CD4-positive, CD25-positive, alpha-beta regulatory T cell (primary cell): ENCODE data around the gene CCN6. TPM values are rescaled to one million over a fixed set of nuclear protein-coding genes. Genes with fewer than 3 reads are reported as not detected.

Source experiments
- ATAC-seq, 2 donors: fragments of 150-1000 bp; cut with Tn5 transposase; one replicate each; pipeline ENCODE4 v1.10.0; 2021; ENCODE audit warnings: low read depth in 2 of 2, moderate number of reproducible peaks in 2 of 2, moderate library complexity in 1 of 2
- DNase-seq, 3 donors: peaks; one replicate each; pipeline versions ENCODE4 v3.0.0 to v3.0.0-alpha.2; 2012 to 2022; ENCODE audit warnings: mixed read lengths in 1 of 3
- H3K27ac ChIP-seq: one replicate; pipeline ENCODE4 v1.7.0; 2013; ENCODE audit warnings: mild to moderate bottlenecking, low read length; ENCODE audit not compliant: insufficient read depth, poor library complexity, severe bottlenecking
- H3K27me3 ChIP-seq: one replicate; pipeline ENCODE4 v1.7.0; 2013; ENCODE audit warnings: low read length; ENCODE audit not compliant: control insufficient read depth, insufficient read depth
- H3K36me3 ChIP-seq: one replicate; pipeline ENCODE4 v1.7.0; 2013; ENCODE audit warnings: mild to moderate bottlenecking, low read length, moderate library complexity; ENCODE audit not compliant: control insufficient read depth, insufficient read depth
- H3K4me1 ChIP-seq: 2 replicates; pipeline ENCODE4 v1.7.0; 2013; ENCODE audit warnings: mild to moderate bottlenecking, low read length; ENCODE audit not compliant: insufficient read depth, control insufficient read depth, poor library complexity, severe bottlenecking
- H3K4me3 ChIP-seq: one replicate; pipeline ENCODE4 v1.7.0; 2013; ENCODE audit warnings: low read depth, mild to moderate bottlenecking, low read length, moderate library complexity
- H3K9me3 ChIP-seq, 2 experiments: 1 replicate in 1 of 2; 2 replicates in 1 of 2; pipeline ENCODE4 v1.7.0; 2013; ENCODE audit warnings: low read length in 2 of 2, mild to moderate bottlenecking in 1 of 2, moderate library complexity in 1 of 2; ENCODE audit not compliant: control insufficient read depth in 2 of 2
- H3K27ac Mint-ChIP-seq, 3 donors: one replicate each; pipeline ENCODE4 v1.8.0; 2020 to 2022; ENCODE audit warnings: mild to moderate bottlenecking in 3 of 3, mixed read lengths in 3 of 3, moderate library complexity in 2 of 3
- H3K27me3 Mint-ChIP-seq: one replicate; pipeline ENCODE4 v1.8.0; 2022; ENCODE audit warnings: mild to moderate bottlenecking, mixed read lengths
- H3K36me3 Mint-ChIP-seq: one replicate; pipeline ENCODE4 v1.8.0; 2020; ENCODE audit warnings: mixed read lengths
- H3K4me1 Mint-ChIP-seq, 4 donors: one replicate each; pipeline ENCODE4 v1.8.0; 2020 to 2022; ENCODE audit warnings: mixed read lengths in 4 of 4, mild to moderate bottlenecking in 1 of 4
- H3K4me3 Mint-ChIP-seq, 4 donors: one replicate each; pipeline ENCODE4 v1.8.0; 2020 to 2022; ENCODE audit warnings: mild to moderate bottlenecking in 4 of 4, mixed read lengths in 4 of 4, moderate library complexity in 3 of 4
- H3K9me3 Mint-ChIP-seq, 7 donors: one replicate each; pipeline ENCODE4 v1.8.0; 2020 to 2022; ENCODE audit warnings: mixed read lengths in 7 of 7, mild to moderate bottlenecking in 3 of 7, moderate library complexity in 2 of 7
- polyA plus RNA-seq, 4 donors: library from polyadenylated mRNA; unstranded; fragments of 300-500 nt; fragmentation: Illumina TruSeq; gene quantifications; one replicate each; pipeline ENCODE4 v1.2.3, GENCODE V29; 2021
- total RNA-seq: library from RNA; stranded (reverse); gene quantifications from one replicate; pipeline ENCODE4 v1.2.3, GENCODE V29; 2022

Gene CCN6
- total and polyA plus RNA-seq, 5 donors from 2014 or later, result 0.06 to 0.39 (median 0.11) TPM; not detected in 2

GRCh38 chr6:112030961-112031660 lies 22.8 kb upstream of the CCN6 start:
- Histone ChIP-seq H3K27me3 (no peaks in the 10 kb centered on the region), H3K4me3 (no peak overlapping the region), H3K4me1 (peaks cover 62% of the 10 kb centered on the region), H3K9me3 (no peaks in the 10 kb centered on the region), H3K27ac (no peak overlapping the region), H3K36me3 (no peaks in the 10 kb centered on the region)
- Mint-ChIP-seq H3K27me3 (no peaks in the 10 kb centered on the region), H3K27ac (peak overlapping the region; percentile 74 to 95 (median 93)), H3K9me3 (peaks cover 0 to 3% (median 0%) of the 10 kb centered on the region in 7 donors), H3K36me3 (no peaks in the 10 kb centered on the region), H3K4me1 (peaks cover 33 to 84% (median 74%) of the 10 kb centered on the region in 4 donors), H3K4me3 (peak overlapping the region in 2 of 4 donors; percentile 6 to 16)
- ATAC-seq (no peak), DNase-seq (no peak)

GRCh38 chr6:112031960-112032359 lies 21.9 kb upstream of the CCN6 start:
- H3K27ac Mint-ChIP-seq, result peak overlapping the region in 2 of 3 donors; percentile 74 to 93
- peaks cover 41 to 83% (median 70%) of the 10 kb centered on the region in 4 donors for H3K4me1 Mint-ChIP-seq
- H3K4me3 ChIP-seq, result no peak overlapping the region
- ATAC-seq (no peak), DNase-seq (no peak)
- H3K9me3 ChIP-seq, result no peaks in the 10 kb centered on the region
- H3K36me3 Mint-ChIP-seq, result no peaks in the 10 kb centered on the region
- no peak overlapping the region for H3K4me3 Mint-ChIP-seq
- no peaks in the 10 kb centered on the region for H3K27me3 Mint-ChIP-seq
- H3K9me3 Mint-ChIP-seq, result peaks cover 0 to 3% (median 0%) of the 10 kb centered on the region in 7 donors
- no peaks in the 10 kb centered on the region for H3K36me3 ChIP-seq
- H3K4me1 ChIP-seq, result peaks cover 57% of the 10 kb centered on the region
- no peak overlapping the region for H3K27ac ChIP-seq
- H3K27me3 ChIP-seq, result no peaks in the 10 kb centered on the region

- H3K9me3 Mint-ChIP-seq, result peaks cover 0 to 1% (median 0%) of the 10 kb centered on the region in 7 donors
- no peak overlapping the region for H3K4me3 ChIP-seq
- H3K27me3 ChIP-seq, result no peaks in the 10 kb centered on the region
- DNase-seq (no peak), ATAC-seq (no peak)
- H3K4me1 ChIP-seq, result peaks cover 50% of the 10 kb centered on the region
- no peaks in the 10 kb centered on the region for H3K36me3 Mint-ChIP-seq
- no peaks in the 10 kb centered on the region for H3K9me3 ChIP-seq
- no peak overlapping the region for H3K4me3 Mint-ChIP-seq
- H3K27ac Mint-ChIP-seq, result peak overlapping the region in 1 of 3 donors; percentile 32
- no peaks in the 10 kb centered on the region for H3K27me3 Mint-ChIP-seq
- peaks cover 40 to 78% (median 63%) of the 10 kb centered on the region in 4 donors for H3K4me1 Mint-ChIP-seq
- no peaks in the 10 kb centered on the region for H3K36me3 ChIP-seq
- H3K27ac ChIP-seq, result no peak overlapping the region
Observed at GRCh38 chr6:112032728-112033127, 21.2 kb upstream of the CCN6 start.

- Histone ChIP-seq H3K27ac (no peak overlapping the region), H3K27me3 (no peaks in the 10 kb centered on the region), H3K9me3 (no peaks in the 10 kb centered on the region), H3K36me3 (no peaks in the 10 kb centered on the region), H3K4me3 (no peak overlapping the region), H3K4me1 (peaks cover 37% of the 10 kb centered on the region)
- Mint-ChIP-seq H3K27ac (peak overlapping the region; percentile 45 to 89 (median 88)), H3K4me1 (peaks cover 33 to 65% (median 56%) of the 10 kb centered on the region in 4 donors), H3K4me3 (peak overlapping the region in 1 of 4 donors; percentile 23), H3K36me3 (no peaks in the 10 kb centered on the region), H3K27me3 (no peaks in the 10 kb centered on the region), H3K9me3 (no peaks in the 10 kb centered on the region)
- no peak for ATAC-seq
- no peak for DNase-seq
Observed at GRCh38 chr6:112033791-112034615, 19.9 kb upstream of the CCN6 start.

- no peak overlapping the region for H3K27ac Mint-ChIP-seq
- H3K4me1 Mint-ChIP-seq, result peaks cover 27 to 65% (median 50%) of the 10 kb centered on the region in 4 donors
- no peaks in the 10 kb centered on the region for H3K9me3 Mint-ChIP-seq
Observed at GRCh38 chr6:112034616-112034995, 19.3 kb upstream of the CCN6 start.

GRCh38 chr6:112036088-112036637 lies 17.7 kb upstream of the CCN6 start:
- peaks cover 19% of the 10 kb centered on the region for H3K4me1 ChIP-seq
- H3K27ac ChIP-seq, result no peak overlapping the region
- Mint-ChIP-seq H3K4me3 (peak overlapping the region in 1 of 4 donors; percentile 29), H3K4me1 (peaks cover 19 to 56% (median 38%) of the 10 kb centered on the region in 4 donors), H3K27me3 (no peaks in the 10 kb centered on the region), H3K27ac (no peak overlapping the region), H3K9me3 (no peaks in the 10 kb centered on the region), H3K36me3 (no peaks in the 10 kb centered on the region)
- H3K4me3 ChIP-seq, result no peak overlapping the region
- H3K27me3 ChIP-seq, result no peaks in the 10 kb centered on the region
- DNase-seq, result no peak
- no peaks in the 10 kb centered on the region for H3K9me3 ChIP-seq
- no peaks in the 10 kb centered on the region for H3K36me3 ChIP-seq
- ATAC-seq, result no peak

More at GRCh38 chr6:112034616-112034995, 19.3 kb upstream of the CCN6 start:
- H3K27me3 ChIP-seq, result no peaks in the 10 kb centered on the region
- H3K27ac ChIP-seq, result no peak overlapping the region
- no peak overlapping the region for H3K4me3 ChIP-seq
- DNase-seq (no peak), ATAC-seq (no peak)
- H3K9me3 ChIP-seq, result no peaks in the 10 kb centered on the region
- H3K36me3 Mint-ChIP-seq, result no peaks in the 10 kb centered on the region
- no peaks in the 10 kb centered on the region for H3K27me3 Mint-ChIP-seq
- no peaks in the 10 kb centered on the region for H3K36me3 ChIP-seq
- peaks cover 31% of the 10 kb centered on the region for H3K4me1 ChIP-seq
- H3K4me3 Mint-ChIP-seq, result peak overlapping the region in 1 of 4 donors; percentile 7

GRCh38 chr6:112037783-112038216 lies 16.1 kb upstream of the CCN6 start:
- Histone ChIP-seq H3K4me1 (peaks cover 20% of the 10 kb centered on the region), H3K4me3 (no peak overlapping the region), H3K9me3 (no peaks in the 10 kb centered on the region), H3K27ac (no peak overlapping the region), H3K36me3 (no peaks in the 10 kb centered on the region), H3K27me3 (no peaks in the 10 kb centered on the region)
- no peaks in the 10 kb centered on the region for H3K9me3 Mint-ChIP-seq
- H3K4me1 Mint-ChIP-seq, result peaks cover 22 to 60% (median 40%) of the 10 kb centered on the region in 4 donors
- H3K4me3 Mint-ChIP-seq, result no peak overlapping the region
- DNase-seq (no peak), ATAC-seq (no peak)
- H3K36me3 Mint-ChIP-seq, result no peaks in the 10 kb centered on the region
- no peaks in the 10 kb centered on the region for H3K27me3 Mint-ChIP-seq
- H3K27ac Mint-ChIP-seq, result no peak overlapping the region
